ENCODE measurements around the gene KRTAP5-3.

DNA sequence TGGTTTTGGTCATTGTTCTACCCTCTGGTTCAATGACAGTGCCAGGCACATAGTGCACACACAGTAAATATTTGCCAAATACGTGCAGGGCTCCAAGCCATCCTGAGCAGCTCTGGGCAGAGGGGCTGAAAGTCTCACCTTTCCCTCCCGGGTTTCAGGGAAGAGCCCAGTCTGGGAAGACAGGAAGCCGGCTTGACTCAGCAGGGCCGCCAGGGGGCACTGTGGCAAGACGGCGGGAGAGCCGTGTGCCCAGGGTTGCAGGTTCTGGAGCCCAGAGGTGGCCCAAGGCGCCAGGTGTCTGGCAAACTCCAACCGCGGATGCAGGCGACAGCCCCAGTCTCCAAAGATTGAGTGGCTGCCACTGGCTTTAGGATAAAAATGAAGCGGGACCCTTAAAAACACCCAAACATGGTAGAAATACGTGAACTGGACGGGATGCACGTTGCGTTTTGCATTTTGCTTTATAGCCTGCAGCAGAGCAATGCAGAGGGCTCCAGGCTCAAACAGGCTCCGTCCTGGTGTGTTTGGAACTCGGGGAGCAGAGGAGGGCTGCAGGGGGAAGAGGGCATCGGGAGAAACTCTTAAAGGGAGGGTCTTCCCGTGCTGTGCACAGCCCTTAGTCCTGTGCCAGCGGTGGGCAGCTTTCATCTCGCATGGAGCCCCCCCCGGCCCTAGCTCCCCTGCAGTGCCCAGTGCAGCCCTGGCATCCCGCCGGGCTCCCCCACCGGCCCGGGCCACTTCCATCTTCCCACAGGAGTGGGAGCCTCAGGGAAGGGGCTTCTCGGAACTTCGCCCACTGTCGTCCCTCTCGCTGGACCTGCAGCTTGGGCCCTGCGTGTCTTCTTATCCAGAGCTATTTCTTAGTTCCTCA is 32.0 kb upstream of the KRTAP5-3 start:
- no peak for TF ChIP-seq REST (IDR thresholded peaks at IDR 0.05; ENCODE audit: low read depth)
- TF ChIP-seq FOXM1 (IDR thresholded peaks at IDR 0.05; ENCODE audit: borderline replicate concordance, low read depth), result no peak
- no peak for TF ChIP-seq EP300 (IDR thresholded peaks at IDR 0.05; ENCODE audit: borderline replicate concordance)
- TF ChIP-seq TAF1 (IDR thresholded peaks at IDR 0.05; ENCODE audit: low read depth), result no peak
- no peak for TF ChIP-seq YY1 (IDR thresholded peaks at IDR 0.05; ENCODE audit: low read depth)
- TF ChIP-seq, protein P1, sequence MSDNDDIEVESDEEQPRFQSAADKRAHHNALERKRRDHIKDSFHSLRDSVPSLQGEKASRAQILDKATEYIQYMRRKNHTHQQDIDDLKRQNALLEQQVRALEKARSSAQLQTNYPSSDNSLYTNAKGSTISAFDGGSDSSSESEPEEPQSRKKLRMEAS (IDR thresholded peaks at IDR 0.05), result no peak
- TF ChIP-seq EGR1 (IDR thresholded peaks at IDR 0.05), result no peak
- TF ChIP-seq RAD21 (IDR thresholded peaks at IDR 0.05; ENCODE audit: low read depth), result peak; percentile 26; the same call in 1 of the 2 replicates
- TF ChIP-seq CEBPB (IDR thresholded peaks at IDR 0.05), result no peak
- no peak for TF ChIP-seq TEAD4 (IDR thresholded peaks at IDR 0.05)
- no peak for TF ChIP-seq NFIC (IDR thresholded peaks at IDR 0.05)
- TF ChIP-seq TCF12 (IDR thresholded peaks at IDR 0.05; ENCODE audit: low read depth), result no peak
- no peak for TF ChIP-seq CREB1 (IDR thresholded peaks at IDR 0.05; ENCODE audit: low read depth)
- no peak for TF ChIP-seq ZBTB7A (IDR thresholded peaks at IDR 0.05; ENCODE audit: low read depth)
